Neural cell (in vitro differentiated cells): Measurements from ENCODE around the gene NAB2. TPM values are rescaled to one million over a fixed set of nuclear protein-coding genes. Genes with fewer than 3 reads are reported as not detected.

ENCODE experiments used
- H2AFZ ChIP-seq: fragments of 200-600, 300-800 bp; sonication (generic), shearing (Covaris generic); 2 replicates; pipeline ENCODE4 v1.6.0; 2014; ENCODE audit warnings: low read depth, mild to moderate bottlenecking, antibody characterized with exemption, low read length, moderate library complexity
- H3F3A ChIP-seq: fragments of 200-600 bp; shearing (Covaris generic); 2 replicates; pipeline ENCODE4 v1.6.1; 2016; ENCODE audit warnings: mild to moderate bottlenecking, moderate library complexity, mixed read lengths, antibody characterized with exemption, low read length; ENCODE audit not compliant: insufficient read depth, poor library complexity, severe bottlenecking
- H3K27ac ChIP-seq: fragments of 200-600, 300-800 bp; sonication (generic), shearing (Covaris generic); 2 replicates; pipeline ENCODE4 v1.5.1; 2014; ENCODE audit warnings: mild to moderate bottlenecking, low read length, moderate library complexity
- H3K27me3 ChIP-seq: fragments of 300-800, 200-600 bp; sonication (generic), shearing (Covaris generic); 2 replicates; pipeline ENCODE4 v1.6.0; 2014; ENCODE audit warnings: mild to moderate bottlenecking, low read depth, low read length, moderate library complexity; ENCODE audit not compliant: insufficient read depth
- H3K36me3 ChIP-seq: fragments of 300-800, 200-600 bp; sonication (generic), shearing (Covaris generic); 2 replicates; pipeline ENCODE4 v1.5.1; 2014; ENCODE audit warnings: mild to moderate bottlenecking, antibody characterized with exemption, low read length, moderate library complexity; ENCODE audit not compliant: insufficient read depth
- H3K4me2 ChIP-seq: fragments of 300-800, 200-600 bp; sonication (generic), shearing (Covaris generic); 2 replicates; pipeline ENCODE4 v1.6.0; 2014; ENCODE audit warnings: mild to moderate bottlenecking, low read length
- H3K4me3 ChIP-seq: fragments of 300-800, 200-600 bp; sonication (generic), shearing (Covaris generic); 2 replicates; pipeline ENCODE4 v1.5.1; 2014; ENCODE audit warnings: mild to moderate bottlenecking, low read length, moderate library complexity
- H3K79me2 ChIP-seq: fragments of 200-600 bp; shearing (Covaris generic); replicated peaks from 2 replicates; pipeline ENCODE4 v1.6.0; 2014; ENCODE audit warnings: mild to moderate bottlenecking, low read length, moderate library complexity; ENCODE audit not compliant: insufficient read depth
- H3K9ac ChIP-seq: fragments of 300-800, 200-600 bp; sonication (generic), shearing (Covaris generic); 2 replicates; pipeline ENCODE4 v1.6.1; 2016; ENCODE audit warnings: mild to moderate bottlenecking, low read length, mixed read lengths
- H3K9me2 ChIP-seq: fragments of 200-600 bp; shearing (Covaris generic); 2 replicates; pipeline ENCODE4 v1.6.1; 2016; ENCODE audit warnings: mild to moderate bottlenecking, low read length, mixed read lengths; ENCODE audit not compliant: insufficient read depth
- H3K9me3 ChIP-seq: fragments of 200-600, 300-800 bp; sonication (generic), shearing (Covaris generic); 2 replicates; pipeline ENCODE4 v1.6.1; 2016; ENCODE audit warnings: mild to moderate bottlenecking, mixed run types, low read length, moderate library complexity, mixed read lengths
- H4K20me1 ChIP-seq: fragments of 200-600 bp; shearing (Covaris generic); 2 replicates; pipeline ENCODE4 v1.6.1; 2016; ENCODE audit warnings: mild to moderate bottlenecking, mixed run types; ENCODE audit not compliant: insufficient read depth
- CTCF ChIP-seq: fragments of 450-650 bp; IDR thresholded peaks from 2 replicates; pipeline ENCODE4 v1.5.1; 2014; ENCODE audit warnings: antibody characterized with exemption, mild to moderate bottlenecking, moderate library complexity; ENCODE audit not compliant: poor library complexity, severe bottlenecking
- EP300 ChIP-seq: fragments of 450-650 bp; conservative IDR thresholded peaks from 2 replicates; pipeline ENCODE4 v1.6.1; 2014; ENCODE audit warnings: antibody characterized with exemption, mild to moderate bottlenecking, moderate library complexity; ENCODE audit not compliant: poor library complexity, severe bottlenecking
- EZH2 ChIP-seq: fragments of 200-600, 300-800 bp; shearing (Covaris generic), sonication (generic); IDR thresholded peaks from 2 replicates; pipeline ENCODE4 v1.6.1; 2014; ENCODE audit warnings: antibody characterized with exemption, low read length, borderline replicate concordance, mild to moderate bottlenecking; ENCODE audit not compliant: insufficient read depth, poor library complexity, severe bottlenecking
- MXI1 ChIP-seq: fragments of 450-650 bp; conservative IDR thresholded peaks from 2 replicates; pipeline ENCODE4 v1.6.1; 2014; ENCODE audit warnings: antibody characterized with exemption, mild to moderate bottlenecking; ENCODE audit not compliant: poor library complexity, severe bottlenecking
- POLR2AphosphoS5 ChIP-seq: IDR thresholded peaks from 2 replicates; pipeline ENCODE4 v1.6.1; 2012
- RAD21 ChIP-seq: fragments of 450-650 bp; conservative IDR thresholded peaks from 2 replicates; pipeline ENCODE4 v1.6.1; 2014; ENCODE audit warnings: antibody characterized with exemption, mild to moderate bottlenecking, moderate library complexity
- SMC3 ChIP-seq: fragments of 450-650 bp; conservative IDR thresholded peaks from 2 replicates; pipeline ENCODE4 v1.6.1; 2014; ENCODE audit warnings: antibody characterized with exemption, mild to moderate bottlenecking, moderate library complexity; ENCODE audit not compliant: poor library complexity
- TAF1 ChIP-seq: IDR thresholded peaks from 2 replicates; pipeline ENCODE4 v1.6.1; 2012; ENCODE audit warnings: low read depth
- polyA plus RNA-seq: library from polyadenylated mRNA; depleted of rRNA; stranded (reverse); fragments of >200 nt; gene quantifications from 2 replicates; pipeline ENCODE4 v1.2.3, GENCODE V29; 2014
- TF ChIP-seq, protein P1 (sequence below): IDR thresholded peaks from 2 replicates; pipeline ENCODE4 v1.6.1; 2012; ENCODE audit warnings: borderline replicate concordance

NAB2 gene
- polyA plus RNA-seq, 1 donor from 2014 or later = 15.6 TPM

- Histone ChIP-seq H3F3A (peaks cover 4% of the 10 kb centered on the region), H3K4me2 (no peak overlapping the region), H3K9me2 (no peaks in the 10 kb centered on the region), H3K27ac (peak overlapping the region; percentile 26), H3K27me3 (peaks cover 12% of the 10 kb centered on the region), H2AFZ (no peak overlapping the region), H4K20me1 (no peaks in the 10 kb centered on the region), H3K4me3 (peak overlapping the region; percentile 91), H3K79me2 (peaks cover 17% of the 10 kb centered on the region), H3K36me3 (no peaks in the 10 kb centered on the region), H3K9ac (peak overlapping the region; percentile 62), H3K9me3 (no peaks in the 10 kb centered on the region)
- TF ChIP-seq SMC3 = no peak
- TF ChIP-seq EP300 = no peak
- no peak for TF ChIP-seq POLR2AphosphoS5
- TF ChIP-seq, protein P1, sequence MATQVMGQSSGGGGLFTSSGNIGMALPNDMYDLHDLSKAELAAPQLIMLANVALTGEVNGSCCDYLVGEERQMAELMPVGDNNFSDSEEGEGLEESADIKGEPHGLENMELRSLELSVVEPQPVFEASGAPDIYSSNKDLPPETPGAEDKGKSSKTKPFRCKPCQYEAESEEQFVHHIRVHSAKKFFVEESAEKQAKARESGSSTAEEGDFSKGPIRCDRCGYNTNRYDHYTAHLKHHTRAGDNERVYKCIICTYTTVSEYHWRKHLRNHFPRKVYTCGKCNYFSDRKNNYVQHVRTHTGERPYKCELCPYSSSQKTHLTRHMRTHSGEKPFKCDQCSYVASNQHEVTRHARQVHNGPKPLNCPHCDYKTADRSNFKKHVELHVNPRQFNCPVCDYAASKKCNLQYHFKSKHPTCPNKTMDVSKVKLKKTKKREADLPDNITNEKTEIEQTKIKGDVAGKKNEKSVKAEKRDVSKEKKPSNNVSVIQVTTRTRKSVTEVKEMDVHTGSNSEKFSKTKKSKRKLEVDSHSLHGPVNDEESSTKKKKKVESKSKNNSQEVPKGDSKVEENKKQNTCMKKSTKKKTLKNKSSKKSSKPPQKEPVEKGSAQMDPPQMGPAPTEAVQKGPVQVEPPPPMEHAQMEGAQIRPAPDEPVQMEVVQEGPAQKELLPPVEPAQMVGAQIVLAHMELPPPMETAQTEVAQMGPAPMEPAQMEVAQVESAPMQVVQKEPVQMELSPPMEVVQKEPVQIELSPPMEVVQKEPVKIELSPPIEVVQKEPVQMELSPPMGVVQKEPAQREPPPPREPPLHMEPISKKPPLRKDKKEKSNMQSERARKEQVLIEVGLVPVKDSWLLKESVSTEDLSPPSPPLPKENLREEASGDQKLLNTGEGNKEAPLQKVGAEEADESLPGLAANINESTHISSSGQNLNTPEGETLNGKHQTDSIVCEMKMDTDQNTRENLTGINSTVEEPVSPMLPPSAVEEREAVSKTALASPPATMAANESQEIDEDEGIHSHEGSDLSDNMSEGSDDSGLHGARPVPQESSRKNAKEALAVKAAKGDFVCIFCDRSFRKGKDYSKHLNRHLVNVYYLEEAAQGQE = no peak
- TF ChIP-seq EZH2 = no peak
- no peak for TF ChIP-seq CTCF
- TF ChIP-seq TAF1 = no peak
- no peak for TF ChIP-seq RAD21
- no peak for TF ChIP-seq MXI1
Measured at GRCh38 chr12:57087691-57088353, 1.1 kb upstream of the NAB2 start.

GRCh38 chr12:57089271-57090245, 644 bp downstream of the NAB2 start:
- Histone ChIP-seq H3K79me2 (peaks cover 17% of the 10 kb centered on the region), H3K4me2 (peak overlapping the region; percentile 78), H3K9me2 (no peaks in the 10 kb centered on the region), H3K36me3 (no peaks in the 10 kb centered on the region), H3K4me3 (peak overlapping the region; percentile 91), H2AFZ (peak overlapping the region; percentile 73), H4K20me1 (no peaks in the 10 kb centered on the region), H3K27ac (peak overlapping the region; percentile 44), H3K27me3 (peaks cover 12% of the 10 kb centered on the region), H3K9ac (peak overlapping the region; percentile 76), H3K9me3 (no peaks in the 10 kb centered on the region), H3F3A (peaks cover 4% of the 10 kb centered on the region)
- peak; percentile 40 for TF ChIP-seq TAF1
- no peak for TF ChIP-seq EP300
- TF ChIP-seq EZH2 = no peak
- TF ChIP-seq SMC3 = no peak
- TF ChIP-seq, protein P1 = no peak
- no peak for TF ChIP-seq MXI1
- TF ChIP-seq CTCF = no peak
- TF ChIP-seq POLR2AphosphoS5 = peak; percentile 30
- TF ChIP-seq RAD21 = no peak
